ENCODE data around the gene UBE2C.
A peak's percentile ranks its signal among the peaks of the same experiment; 100 is the strongest.

The UBE2C gene

GRCh38 chr20:45850238-45850637 is 37.8 kb downstream of the UBE2C start:
- no peak for DNase-seq (ENCODE audit: low read depth)
- TF ChIP-seq, protein P1, sequence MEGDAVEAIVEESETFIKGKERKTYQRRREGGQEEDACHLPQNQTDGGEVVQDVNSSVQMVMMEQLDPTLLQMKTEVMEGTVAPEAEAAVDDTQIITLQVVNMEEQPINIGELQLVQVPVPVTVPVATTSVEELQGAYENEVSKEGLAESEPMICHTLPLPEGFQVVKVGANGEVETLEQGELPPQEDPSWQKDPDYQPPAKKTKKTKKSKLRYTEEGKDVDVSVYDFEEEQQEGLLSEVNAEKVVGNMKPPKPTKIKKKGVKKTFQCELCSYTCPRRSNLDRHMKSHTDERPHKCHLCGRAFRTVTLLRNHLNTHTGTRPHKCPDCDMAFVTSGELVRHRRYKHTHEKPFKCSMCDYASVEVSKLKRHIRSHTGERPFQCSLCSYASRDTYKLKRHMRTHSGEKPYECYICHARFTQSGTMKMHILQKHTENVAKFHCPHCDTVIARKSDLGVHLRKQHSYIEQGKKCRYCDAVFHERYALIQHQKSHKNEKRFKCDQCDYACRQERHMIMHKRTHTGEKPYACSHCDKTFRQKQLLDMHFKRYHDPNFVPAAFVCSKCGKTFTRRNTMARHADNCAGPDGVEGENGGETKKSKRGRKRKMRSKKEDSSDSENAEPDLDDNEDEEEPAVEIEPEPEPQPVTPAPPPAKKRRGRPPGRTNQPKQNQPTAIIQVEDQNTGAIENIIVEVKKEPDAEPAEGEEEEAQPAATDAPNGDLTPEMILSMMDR (conservative IDR thresholded peaks at IDR 0.05; ENCODE audit: low read depth, low read length): no peak
- H3K4me3 ChIP-seq (ENCODE audit: low read length): no peak overlapping the region

DNA sequence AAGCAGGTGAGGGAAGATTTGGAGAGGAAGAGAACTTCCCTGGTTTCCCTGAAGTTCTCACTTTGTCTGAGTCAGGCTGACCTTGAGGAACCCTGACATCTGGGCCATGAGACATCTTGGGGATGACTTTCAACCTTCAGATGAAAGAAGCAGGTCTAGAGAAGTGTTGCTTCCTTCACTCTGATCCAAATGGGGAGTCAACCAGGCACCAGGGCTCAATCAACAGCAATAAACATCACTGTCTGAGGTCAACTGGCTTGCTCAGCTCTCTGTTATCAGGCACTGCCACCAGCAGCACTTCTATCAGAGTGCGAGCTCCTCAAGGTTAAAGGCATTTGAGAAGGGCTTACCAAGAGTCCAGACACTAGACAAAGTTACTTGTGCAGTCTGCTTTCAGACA is 38.5 kb downstream of the UBE2C start:
- no peak for DNase-seq (ENCODE audit: low read depth)
- TF ChIP-seq, protein P1 (conservative IDR thresholded peaks at IDR 0.05; ENCODE audit: low read depth, low read length): no peak
- no peak overlapping the region for H3K4me3 ChIP-seq (ENCODE audit: low read length)

DNA sequence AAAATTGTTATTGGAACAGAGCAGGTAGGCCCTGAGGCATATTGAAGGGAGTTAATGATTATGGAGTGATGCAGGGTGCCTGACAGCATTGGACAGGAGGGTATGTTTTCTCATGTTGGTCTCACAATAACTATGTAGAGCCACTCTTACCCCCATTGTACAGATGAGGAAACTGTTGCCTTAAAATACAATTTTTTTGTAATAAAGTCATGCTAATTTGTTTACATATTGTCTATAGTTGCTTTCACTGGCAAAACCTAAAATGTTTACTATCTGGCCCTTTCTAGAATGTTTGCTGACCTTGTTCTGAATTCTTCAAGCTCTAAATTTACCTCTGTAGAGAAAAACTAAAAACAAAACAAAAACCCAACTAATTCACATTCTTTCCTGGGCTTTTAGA is 39.1 kb downstream of the UBE2C start:
- TF ChIP-seq, protein P1 (conservative IDR thresholded peaks at IDR 0.05; ENCODE audit: low read depth, low read length): no peak
- no peak overlapping the region for H3K4me3 ChIP-seq (ENCODE audit: low read length)
- DNase-seq (ENCODE audit: low read depth): no peak

- no peak overlapping the region for H3K4me3 ChIP-seq (ENCODE audit: low read length)
- DNase-seq (ENCODE audit: low read depth): no peak
- TF ChIP-seq, protein P1 (conservative IDR thresholded peaks at IDR 0.05; ENCODE audit: low read depth, low read length): no peak
Observed at GRCh38 chr20:45852326-45852725, 39.9 kb downstream of the UBE2C start.

DNA sequence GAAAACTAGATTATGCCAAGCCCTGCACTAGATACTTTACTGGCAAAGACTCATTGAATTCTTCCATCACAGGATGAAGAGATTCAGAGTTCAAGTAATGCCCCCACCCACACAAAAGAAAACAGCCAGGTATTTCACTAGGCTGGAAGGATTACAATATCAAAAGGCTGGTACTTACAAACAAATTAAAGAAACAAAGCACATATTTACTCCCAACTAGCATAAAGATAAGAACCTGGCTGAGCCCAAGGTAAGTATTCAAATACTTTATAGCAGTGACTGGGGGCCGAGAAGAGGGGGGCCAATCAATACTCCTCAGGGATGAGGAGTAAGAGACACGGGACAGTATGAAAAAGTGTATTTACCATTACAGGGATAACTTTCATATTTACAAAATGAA is 41.0 kb downstream of the UBE2C start:
- TF ChIP-seq, protein P1 (conservative IDR thresholded peaks at IDR 0.05; ENCODE audit: low read depth, low read length): no peak
- DNase-seq (ENCODE audit: low read depth): no peak
- no peak overlapping the region for H3K4me3 ChIP-seq (ENCODE audit: low read length)

- DNase-seq (ENCODE audit: low read depth): peak; percentile 100
- H3K4me3 ChIP-seq (ENCODE audit: low read length): peak within 1 kb of the TSS; percentile 88
- TF ChIP-seq, protein P1 (conservative IDR thresholded peaks at IDR 0.05; ENCODE audit: low read depth, low read length): no peak
Observed at GRCh38 chr20:45857114-45857881, 44.9 kb downstream of the UBE2C start, which contains the start of the genes ACOT8 and ZSWIM3. Gene ACOT8 (minus strand): TSS chr20:45857392. CDS start chr20:45857315, 77 bp downstream. Gene ZSWIM3 (plus strand): TSS chr20:45857614. CDS start chr20:45857826, 212 bp downstream.

DNA sequence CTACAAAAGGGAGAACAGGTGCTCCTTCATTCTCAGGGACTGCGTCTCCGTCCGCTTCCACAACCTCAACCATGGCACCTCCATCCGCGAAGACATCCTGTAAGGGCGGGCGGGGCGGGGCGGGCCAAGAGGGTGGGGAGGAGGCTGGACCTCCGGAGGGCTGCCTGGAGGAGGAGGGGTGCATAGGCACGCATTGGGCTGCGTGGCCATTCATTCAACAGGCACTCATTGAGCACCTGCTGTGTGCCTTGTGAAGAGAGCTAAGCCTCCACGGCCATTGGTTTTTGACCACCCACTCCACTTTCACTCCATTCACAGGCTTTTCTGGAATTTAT is 45.4 kb downstream of the UBE2C start:
- no peak for DNase-seq (ENCODE audit: low read depth)
- TF ChIP-seq, protein P1 (conservative IDR thresholded peaks at IDR 0.05; ENCODE audit: low read depth, low read length): no peak
- peak overlapping the region; percentile 88 for H3K4me3 ChIP-seq (ENCODE audit: low read length)

All from retinal pigment epithelial cell (primary cell).